Activated T-cell treated with anti-CD3 and anti-CD28 coated beads, Interleukin-2, amount 50 U/mL, for 48 hours (primary cell): ENCODE measurements around the gene LINC01488.

Source experiments
- DNase-seq, 2 experiments: peaks; one replicate each; pipeline ENCODE4 v3.0.0-alpha.2; 2020

Gene LINC01488

GRCh38 chr11:69481393-69481844 lies at the start of gene LINC01488:
Gene LINC01488, plus strand, starts transcription at chr11:69481663.
- no peak for DNase-seq

- no peak for DNase-seq
These were observed 49.3 kb upstream of the LINC01488 start for GRCh38 chr11:69431893-69432738.

GRCh38 chr11:69433741-69434140 lies 47.7 kb upstream of the LINC01488 start:
- DNase-seq: no peak

- no peak for DNase-seq
These were observed 47.0 kb upstream of the LINC01488 start for GRCh38 chr11:69434471-69434931.

- no peak for DNase-seq
These were observed 46.1 kb upstream of the LINC01488 start for GRCh38 chr11:69435161-69435986.

GRCh38 chr11:69436041-69436982 lies 45.2 kb upstream of the LINC01488 start:
- DNase-seq: no peak

GRCh38 chr11:69437001-69437875 lies 44.2 kb upstream of the LINC01488 start:
- DNase-seq: no peak

- DNase-seq: no peak
These were observed 43.6 kb upstream of the LINC01488 start for GRCh38 chr11:69437876-69438205.

- no peak for DNase-seq
These were observed 43.1 kb upstream of the LINC01488 start for GRCh38 chr11:69438286-69438920.

- no peak for DNase-seq
These were observed 42.3 kb upstream of the LINC01488 start for GRCh38 chr11:69439127-69439526.

- DNase-seq: no peak
These were observed 41.6 kb upstream of the LINC01488 start for GRCh38 chr11:69439651-69440464.

GRCh38 chr11:69440876-69441275 lies 40.6 kb upstream of the LINC01488 start:
- DNase-seq: no peak

- peak in 1 of 2 experiments; percentile 33 for DNase-seq
These were observed 39.3 kb upstream of the LINC01488 start for GRCh38 chr11:69442012-69442806.

- no peak for DNase-seq
These were observed 38.7 kb upstream of the LINC01488 start for GRCh38 chr11:69442807-69443137.

GRCh38 chr11:69443138-69443967 lies 38.1 kb upstream of the LINC01488 start:
- peak; percentile 83 to 86 for DNase-seq

- no peak for DNase-seq
These were observed 37.5 kb upstream of the LINC01488 start for GRCh38 chr11:69443968-69444364.

GRCh38 chr11:69444381-69445130 lies 36.9 kb upstream of the LINC01488 start:
- DNase-seq: peak; percentile 23 to 29

- DNase-seq: no peak
These were observed 36.4 kb upstream of the LINC01488 start for GRCh38 chr11:69445131-69445470.
